A549 treated with AZD2906 at 1 μM for 4 hours (cell line): ENCODE data around the gene CDK3. TPM values are rescaled to one million over a fixed set of nuclear protein-coding genes. Genes with fewer than 3 reads are reported as not detected.

Source experiments
- total RNA-seq: library from RNA; stranded (reverse); fragments of 200-300 nt; extraction: Qiagen RNA extraction; gene quantifications from 5 replicates; pipeline ENCODE4 v1.2.3, GENCODE V29; 2022

Gene CDK3
- 3.2 to 5.5 TPM (median 4.7 TPM) in 5 replicates for total RNA-seq

GRCh38 chr17:76000755-76001521 is at the start of gene CDK3:
Gene CDK3, plus strand, starts transcription at chr17:76000855. Its CDS starts 571 bp downstream, at chr17:76001426.

GRCh38 chr17:75978938-75979704 is 21.5 kb upstream of the CDK3 start, which contains the start of the genes ACOX1 and TEN1:
Gene ACOX1, minus strand, starts transcription at chr17:75979166. Its CDS starts 93 bp downstream, at chr17:75979073.
Gene TEN1, plus strand, starts transcription at chr17:75979240. Its CDS starts 6,953 bp downstream, at chr17:75986193.

DNA sequence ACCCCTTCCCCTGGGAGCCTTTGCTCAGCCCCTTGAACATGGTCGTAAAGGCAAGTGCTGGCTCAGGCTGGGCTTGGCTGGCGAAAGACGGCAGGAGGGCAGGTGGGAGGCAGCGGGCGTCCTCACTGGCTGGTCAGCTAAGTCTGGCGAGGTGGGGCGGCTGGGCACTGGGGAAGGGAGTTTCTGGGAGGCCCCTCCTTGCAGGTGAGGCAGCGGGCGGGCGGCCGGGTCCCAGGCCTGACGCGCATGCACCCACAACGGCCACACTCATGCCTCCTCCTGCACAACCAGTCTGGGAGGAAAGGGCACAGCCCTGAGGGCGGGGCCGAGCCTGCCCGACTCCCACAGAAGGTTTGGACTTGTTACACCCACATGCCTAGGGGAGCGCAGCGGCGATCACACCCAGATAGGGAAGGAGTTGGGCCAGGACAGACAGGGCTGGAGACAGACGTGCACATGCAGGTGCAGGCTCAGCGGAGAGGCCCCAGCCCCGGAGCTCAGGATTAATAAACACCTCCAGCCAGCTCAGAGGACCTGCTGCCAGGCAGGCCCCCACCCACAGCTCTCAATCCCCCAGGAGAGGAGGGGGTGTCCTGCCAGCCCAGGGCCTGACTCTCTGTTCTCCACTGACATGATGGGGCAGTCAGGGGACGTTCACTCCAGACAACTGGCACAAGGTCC is 26.6 kb downstream of the CDK3 start, which contains the start of gene EVPL:
Gene EVPL (minus strand): TSS at position 148 of the 681 bp plus-strand sequence. CDS start 108 bp downstream, at position 40.

Other genes with a start within 250 kb of the CDK3 start
- gene GALK1, start 235.7 kb upstream of the CDK3 start, total RNA-seq: 55.4 to 89.1 TPM (median 82.7 TPM) in 5 replicates
- 25.1 to 31.3 TPM (median 28.1 TPM) in 5 replicates for gene UNK, start 216.0 kb upstream of the CDK3 start, total RNA-seq
- 4.8 to 7.3 TPM (median 5.8 TPM) in 5 replicates for gene UNC13D, start 156.5 kb upstream of the CDK3 start, total RNA-seq
- gene WBP2, start 145.5 kb upstream of the CDK3 start, total RNA-seq: 83.2 to 92.6 TPM (median 88.1 TPM) in 5 replicates
- 144 to 202 TPM (median 193 TPM) in 5 replicates for gene TRIM47, start 122.3 kb upstream of the CDK3 start, total RNA-seq
- 30.1 to 40.1 TPM (median 38.9 TPM) in 5 replicates for gene TRIM65, start 103.9 kb upstream of the CDK3 start, total RNA-seq
- gene MRPL38, start 96.0 kb upstream of the CDK3 start, total RNA-seq: 98.3 to 124 TPM (median 117 TPM) in 5 replicates
- gene FBF1, start 59.8 kb upstream of the CDK3 start, total RNA-seq: 5.5 to 8.4 TPM (median 7.1 TPM) in 5 replicates
- gene ACOX1, start 21.7 kb upstream of the CDK3 start, total RNA-seq: 15.8 to 18.4 TPM (median 16.6 TPM) in 5 replicates
- 20.6 to 27.7 TPM (median 24.5 TPM) in 5 replicates for gene TEN1, start 21.6 kb upstream of the CDK3 start, total RNA-seq
- gene EVPL, start 26.5 kb downstream of the CDK3 start, total RNA-seq: 11.9 to 18.5 TPM (median 17.2 TPM) in 5 replicates
- gene SRP68, start 71.7 kb downstream of the CDK3 start, total RNA-seq: 78.7 to 82.2 TPM (median 79.1 TPM) in 5 replicates
- 1.1 to 2.1 TPM (median 1.7 TPM) in 5 replicates for gene GALR2, start 73.9 kb downstream of the CDK3 start, total RNA-seq
- gene ZACN, start 78.3 kb downstream of the CDK3 start, total RNA-seq: 0.17 to 0.38 TPM (median 0.30 TPM) in 5 replicates
- gene EXOC7, start 102.9 kb downstream of the CDK3 start, total RNA-seq: 54.6 to 68.4 TPM (median 58.5 TPM) in 5 replicates
- 0.77 to 1.1 TPM (median 0.95 TPM) in 5 replicates for gene FOXJ1, start 140.4 kb downstream of the CDK3 start, total RNA-seq
- 8.3 to 10.3 TPM (median 9.7 TPM) in 5 replicates for gene RNF157, start 239.6 kb downstream of the CDK3 start, total RNA-seq